Hematopoietic multipotent progenitor cell treated with erythropoietin and hydrocortisone succinate and interleukin-3 and kit ligand, for 6 days (in vitro differentiated cells): ENCODE results near the gene HECTD1.
"Not testable (repeated sequence)": the region's sequence is repeated elsewhere in the genome, so short reads cannot be mapped to it uniquely, and the experiment has no call there.

Source experiments
- DNase-seq: peaks from one replicate; pipeline ENCODE4 v3.0.0-alpha.2; 2015

HECTD1 gene

GRCh38 chr14:31192544-31192943 lies 15.0 kb downstream of the HECTD1 start:
- not testable (repeated sequence) for DNase-seq

- no peak for DNase-seq
These were observed 16.8 kb downstream of the HECTD1 start for GRCh38 chr14:31190717-31191263.

- DNase-seq: no peak
These were observed 17.4 kb downstream of the HECTD1 start for GRCh38 chr14:31190219-31190603.

GRCh38 chr14:31189346-31190218 lies 18.0 kb downstream of the HECTD1 start:
- no peak for DNase-seq

- no peak for DNase-seq
These were observed 18.8 kb downstream of the HECTD1 start for GRCh38 chr14:31188744-31189143.

- not testable (repeated sequence) for DNase-seq
These were observed 25.6 kb downstream of the HECTD1 start for GRCh38 chr14:31182016-31182415.

GRCh38 chr14:31181271-31181670 lies 26.3 kb downstream of the HECTD1 start:
- DNase-seq: no peak

GRCh38 chr14:31180299-31181051 lies 27.1 kb downstream of the HECTD1 start:
- DNase-seq: no peak

- DNase-seq: no peak
These were observed 33.2 kb downstream of the HECTD1 start for GRCh38 chr14:31174433-31174832.

GRCh38 chr14:31173120-31173837 lies 34.3 kb downstream of the HECTD1 start:
- no peak for DNase-seq

GRCh38 chr14:31172084-31172483 lies 35.5 kb downstream of the HECTD1 start:
- DNase-seq: no peak

- no peak for DNase-seq
These were observed 37.2 kb downstream of the HECTD1 start for GRCh38 chr14:31170411-31170810.

- DNase-seq: no peak
These were observed 37.7 kb downstream of the HECTD1 start for GRCh38 chr14:31169877-31170276.

GRCh38 chr14:31167032-31167431 lies 40.6 kb downstream of the HECTD1 start:
- DNase-seq: no peak

- no peak for DNase-seq
These were observed 41.4 kb downstream of the HECTD1 start for GRCh38 chr14:31166271-31166561.

GRCh38 chr14:31164115-31164514 lies 43.5 kb downstream of the HECTD1 start:
- no peak for DNase-seq

- no peak for DNase-seq
These were observed 44.5 kb downstream of the HECTD1 start for GRCh38 chr14:31162910-31163649.

- DNase-seq: no peak
These were observed 46.3 kb downstream of the HECTD1 start for GRCh38 chr14:31161274-31161673.

GRCh38 chr14:31159682-31160296 lies 47.8 kb downstream of the HECTD1 start:
- no peak for DNase-seq

GRCh38 chr14:31154956-31155355 lies 52.6 kb downstream of the HECTD1 start:
- DNase-seq: no peak

GRCh38 chr14:31142455-31143087 lies 65.0 kb downstream of the HECTD1 start:
- no peak for DNase-seq
